Left ventricle myocardium inferior (tissue), 1 donor: Measurements from ENCODE around the gene PLCH1. TPM values are rescaled to one million over a fixed set of nuclear protein-coding genes. Genes with fewer than 3 reads are reported as not detected.

Source experiments
- DNase-seq: peaks from one replicate; pipeline ENCODE4 v3.0.0-alpha.2; 2020
- H3K27ac ChIP-seq: fragments of 200-600 bp; replicated peaks from 2 replicates; pipeline ENCODE4 v1.8.0; 2021
- H3K27me3 ChIP-seq: fragments of 200-600 bp; 2 replicates; pipeline ENCODE4 v1.8.0; 2021; ENCODE audit warnings: low read depth
- H3K36me3 ChIP-seq: fragments of 200-600 bp; 2 replicates; pipeline ENCODE4 v1.8.0; 2021
- H3K4me1 ChIP-seq: fragments of 200-600 bp; 2 replicates; pipeline ENCODE4 v1.8.0; 2021
- H3K4me3 ChIP-seq: fragments of 200-600 bp; 2 replicates; pipeline ENCODE4 v1.8.0; 2021; ENCODE audit warnings: mild to moderate bottlenecking, moderate library complexity
- H3K9me3 ChIP-seq: fragments of 200-600 bp; replicated peaks from 2 replicates; pipeline ENCODE4 v1.8.0; 2021
- CTCF ChIP-seq: fragments of 200-600 bp; IDR thresholded peaks from 2 replicates; pipeline ENCODE4 v1.8.0; 2021; ENCODE audit warnings: antibody characterized with exemption, mild to moderate bottlenecking, borderline replicate concordance
- intact Hi-C: fragments of 100-400 bp; cut with micrococcal nuclease; formaldehyde crosslinking; loops from one replicate; pipeline ENCODE4 v1.11.0; 2022
- total RNA-seq: library from RNA; stranded (reverse); fragmentation: NEBNext Ultra II Directional; extraction: Animal tissue kit (Norgen Biotek cat#: 25700); gene quantifications from one replicate; pipeline ENCODE4 v1.2.1, GENCODE V29; 2021
- donor health status: DM: no; HTN: yes; CAD: no; lungs with severe emphysema.

The PLCH1 gene
- total RNA-seq, 1 donor from 2014 or later, result 0.85 TPM

GRCh38 chr3:155651489-155652218 lies 93.2 kb downstream of the PLCH1 start:
- H3K9me3 ChIP-seq, result no peaks in the 10 kb centered on the region
- no peak overlapping the region for H3K27ac ChIP-seq
- no peaks in the 10 kb centered on the region for H3K36me3 ChIP-seq
- no peaks in the 10 kb centered on the region for H3K27me3 ChIP-seq
- H3K4me3 ChIP-seq, result no peak overlapping the region
- TF ChIP-seq CTCF, result no peak
- H3K4me1 ChIP-seq, result no peaks in the 10 kb centered on the region
- DNase-seq, result no peak
- intact Hi-C loops, result no loop called here

- H3K4me1 ChIP-seq, result no peaks in the 10 kb centered on the region
- H3K4me3 ChIP-seq, result no peak overlapping the region
- H3K36me3 ChIP-seq, result no peaks in the 10 kb centered on the region
- intact Hi-C loops, result no loop called here
- no peaks in the 10 kb centered on the region for H3K9me3 ChIP-seq
- no peak overlapping the region for H3K27ac ChIP-seq
- no peaks in the 10 kb centered on the region for H3K27me3 ChIP-seq
- no peak for TF ChIP-seq CTCF
- DNase-seq, result no peak
Measured at GRCh38 chr3:155648013-155648591, 96.8 kb downstream of the PLCH1 start.

- Histone ChIP-seq H3K4me1 (no peaks in the 10 kb centered on the region), H3K27me3 (no peaks in the 10 kb centered on the region), H3K4me3 (no peak overlapping the region), H3K9me3 (no peaks in the 10 kb centered on the region), H3K27ac (no peak overlapping the region), H3K36me3 (no peaks in the 10 kb centered on the region)
- intact Hi-C loops, result no loop called here
- DNase-seq, result no peak
- TF ChIP-seq CTCF, result no peak
Measured at GRCh38 chr3:155647206-155647605, 97.7 kb downstream of the PLCH1 start.

GRCh38 chr3:155646669-155647068 lies 98.2 kb downstream of the PLCH1 start:
- Histone ChIP-seq H3K27ac (no peak overlapping the region), H3K4me1 (no peaks in the 10 kb centered on the region), H3K9me3 (no peaks in the 10 kb centered on the region), H3K4me3 (no peak overlapping the region), H3K36me3 (no peaks in the 10 kb centered on the region), H3K27me3 (no peaks in the 10 kb centered on the region)
- no peak for DNase-seq
- TF ChIP-seq CTCF, result no peak
- intact Hi-C loops, result no loop called here

GRCh38 chr3:155646128-155646527 lies 98.7 kb downstream of the PLCH1 start:
- Histone ChIP-seq H3K36me3 (no peaks in the 10 kb centered on the region), H3K27me3 (no peaks in the 10 kb centered on the region), H3K4me1 (no peaks in the 10 kb centered on the region), H3K27ac (no peak overlapping the region), H3K4me3 (no peak overlapping the region), H3K9me3 (no peaks in the 10 kb centered on the region)
- intact Hi-C loops, result no loop called here
- no peak for TF ChIP-seq CTCF
- DNase-seq, result no peak
